HFF-Myc (cell line): ENCODE measurements around the gene GYPB.
"Not testable (repeated sequence)": the region's sequence is repeated elsewhere in the genome, so short reads cannot be mapped to it uniquely, and the experiment has no call there.

Experiments used
- DNase-seq: peaks from one replicate; pipeline ENCODE4 v3.0.0-alpha.2; 2011; ENCODE audit warnings: low read depth; ENCODE audit errors: extremely low read depth
- H3K4me3 ChIP-seq: replicated peaks from 2 replicates; pipeline ENCODE4 v1.5.1; 2011; ENCODE audit warnings: low read depth, mild to moderate bottlenecking, control low read depth, low read length
- CTCF ChIP-seq: IDR thresholded peaks from 2 replicates; pipeline ENCODE4 v1.5.1; 2012; ENCODE audit warnings: mild to moderate bottlenecking, low read depth, low read length, control low read depth; ENCODE audit errors: missing control alignments

Gene GYPB

GRCh38 chr4:144019277-144019676 is at the start of gene GYPB:
GYPB (minus strand) TSS chr4:144019380; CDS start chr4:144019287, 93 bp downstream.
- DNase-seq, H3K4me3 ChIP-seq: not testable (repeated sequence)

GRCh38 chr4:144061556-144061955 is 42.4 kb upstream of the GYPB start:
- not testable (repeated sequence) for DNase-seq, H3K4me3 ChIP-seq

GRCh38 chr4:144060234-144060859 is 41.2 kb upstream of the GYPB start:
- H3K4me3 ChIP-seq, DNase-seq: not testable (repeated sequence)

GRCh38 chr4:144056800-144057199 is 37.6 kb upstream of the GYPB start:
- H3K4me3 ChIP-seq: no peak overlapping the region
- no peak for DNase-seq
- no peak for TF ChIP-seq CTCF

- H3K4me3 ChIP-seq, DNase-seq: not testable (repeated sequence)
These were observed 36.2 kb upstream of the GYPB start for GRCh38 chr4:144055336-144055735.

- H3K4me3 ChIP-seq: not testable (repeated sequence)
These were observed 32.3 kb upstream of the GYPB start for GRCh38 chr4:144051494-144051893.

GRCh38 chr4:144050631-144051030 is 31.5 kb upstream of the GYPB start:
- not testable (repeated sequence) for DNase-seq, H3K4me3 ChIP-seq

More at GRCh38 chr4:144051494-144051893, 32.3 kb upstream of the GYPB start:
- DNase-seq: not testable (repeated sequence)

GRCh38 chr4:144049495-144050424 is 30.6 kb upstream of the GYPB start:
- H3K4me3 ChIP-seq, DNase-seq: not testable (repeated sequence)

- H3K4me3 ChIP-seq, DNase-seq: not testable (repeated sequence)
These were observed 25.8 kb upstream of the GYPB start for GRCh38 chr4:144044936-144045335.

GRCh38 chr4:144032580-144032979 is 13.4 kb upstream of the GYPB start:
- not testable (repeated sequence) for DNase-seq

GRCh38 chr4:144031875-144032274 is 12.7 kb upstream of the GYPB start:
- DNase-seq: not testable (repeated sequence)

More at GRCh38 chr4:144032580-144032979, 13.4 kb upstream of the GYPB start:
- H3K4me3 ChIP-seq: not testable (repeated sequence)

GRCh38 chr4:144031369-144031768 is 12.2 kb upstream of the GYPB start:
- not testable (repeated sequence) for H3K4me3 ChIP-seq, DNase-seq

More at GRCh38 chr4:144031875-144032274, 12.7 kb upstream of the GYPB start:
- not testable (repeated sequence) for H3K4me3 ChIP-seq

- not testable (repeated sequence) for DNase-seq, H3K4me3 ChIP-seq
These were observed 11.5 kb upstream of the GYPB start for GRCh38 chr4:144030708-144031107.

GRCh38 chr4:144026682-144027081 is 7.5 kb upstream of the GYPB start:
- not testable (repeated sequence) for DNase-seq

GRCh38 chr4:144024399-144025053 is 5.3 kb upstream of the GYPB start:
- not testable (repeated sequence) for H3K4me3 ChIP-seq, DNase-seq

More at GRCh38 chr4:144026682-144027081, 7.5 kb upstream of the GYPB start:
- not testable (repeated sequence) for H3K4me3 ChIP-seq

GRCh38 chr4:144022772-144023400 is 3.7 kb upstream of the GYPB start:
- DNase-seq, H3K4me3 ChIP-seq: not testable (repeated sequence)
